ENCODE measurements around the gene KLHL4.

DNA sequence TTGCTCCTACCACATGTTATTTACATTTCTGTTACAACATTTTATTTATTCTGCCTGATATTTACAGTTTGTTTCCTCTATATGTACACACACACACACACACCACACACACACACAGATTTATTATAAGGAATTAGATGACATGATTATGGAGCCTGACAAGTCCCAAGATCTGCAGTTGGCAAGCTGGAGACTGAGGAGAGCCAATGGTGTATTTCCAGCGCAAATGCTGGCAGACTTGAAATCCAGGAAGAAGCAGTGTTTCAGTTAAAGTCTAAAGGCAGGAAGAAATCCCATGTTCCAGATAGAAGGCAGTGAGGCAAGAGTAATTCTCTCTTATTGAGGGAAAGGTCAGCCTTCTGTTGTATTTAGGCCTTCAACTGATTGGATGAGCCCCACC is 1.8 kb upstream of the KLHL4 start:
- TF ChIP-seq, protein P1, sequence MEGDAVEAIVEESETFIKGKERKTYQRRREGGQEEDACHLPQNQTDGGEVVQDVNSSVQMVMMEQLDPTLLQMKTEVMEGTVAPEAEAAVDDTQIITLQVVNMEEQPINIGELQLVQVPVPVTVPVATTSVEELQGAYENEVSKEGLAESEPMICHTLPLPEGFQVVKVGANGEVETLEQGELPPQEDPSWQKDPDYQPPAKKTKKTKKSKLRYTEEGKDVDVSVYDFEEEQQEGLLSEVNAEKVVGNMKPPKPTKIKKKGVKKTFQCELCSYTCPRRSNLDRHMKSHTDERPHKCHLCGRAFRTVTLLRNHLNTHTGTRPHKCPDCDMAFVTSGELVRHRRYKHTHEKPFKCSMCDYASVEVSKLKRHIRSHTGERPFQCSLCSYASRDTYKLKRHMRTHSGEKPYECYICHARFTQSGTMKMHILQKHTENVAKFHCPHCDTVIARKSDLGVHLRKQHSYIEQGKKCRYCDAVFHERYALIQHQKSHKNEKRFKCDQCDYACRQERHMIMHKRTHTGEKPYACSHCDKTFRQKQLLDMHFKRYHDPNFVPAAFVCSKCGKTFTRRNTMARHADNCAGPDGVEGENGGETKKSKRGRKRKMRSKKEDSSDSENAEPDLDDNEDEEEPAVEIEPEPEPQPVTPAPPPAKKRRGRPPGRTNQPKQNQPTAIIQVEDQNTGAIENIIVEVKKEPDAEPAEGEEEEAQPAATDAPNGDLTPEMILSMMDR (IDR thresholded peaks at IDR 0.05) = no peak
- TF ChIP-seq EZH2phosphoT487 (IDR thresholded peaks at IDR 0.05) = no peak
- TF ChIP-seq EZH2 (IDR thresholded peaks at IDR 0.05) = no peak
